HG02884 (cell line): ENCODE results near the gene ENTR1.

Source experiments
- ATAC-seq: cut with Tn5 transposase; IDR thresholded peaks from one replicate; pipeline ENCODE4 v1.9.1; 2021; ENCODE audit warnings: mild to moderate bottlenecking, moderate library complexity; ENCODE audit not compliant: unreplicated experiment

Gene ENTR1

DNA sequence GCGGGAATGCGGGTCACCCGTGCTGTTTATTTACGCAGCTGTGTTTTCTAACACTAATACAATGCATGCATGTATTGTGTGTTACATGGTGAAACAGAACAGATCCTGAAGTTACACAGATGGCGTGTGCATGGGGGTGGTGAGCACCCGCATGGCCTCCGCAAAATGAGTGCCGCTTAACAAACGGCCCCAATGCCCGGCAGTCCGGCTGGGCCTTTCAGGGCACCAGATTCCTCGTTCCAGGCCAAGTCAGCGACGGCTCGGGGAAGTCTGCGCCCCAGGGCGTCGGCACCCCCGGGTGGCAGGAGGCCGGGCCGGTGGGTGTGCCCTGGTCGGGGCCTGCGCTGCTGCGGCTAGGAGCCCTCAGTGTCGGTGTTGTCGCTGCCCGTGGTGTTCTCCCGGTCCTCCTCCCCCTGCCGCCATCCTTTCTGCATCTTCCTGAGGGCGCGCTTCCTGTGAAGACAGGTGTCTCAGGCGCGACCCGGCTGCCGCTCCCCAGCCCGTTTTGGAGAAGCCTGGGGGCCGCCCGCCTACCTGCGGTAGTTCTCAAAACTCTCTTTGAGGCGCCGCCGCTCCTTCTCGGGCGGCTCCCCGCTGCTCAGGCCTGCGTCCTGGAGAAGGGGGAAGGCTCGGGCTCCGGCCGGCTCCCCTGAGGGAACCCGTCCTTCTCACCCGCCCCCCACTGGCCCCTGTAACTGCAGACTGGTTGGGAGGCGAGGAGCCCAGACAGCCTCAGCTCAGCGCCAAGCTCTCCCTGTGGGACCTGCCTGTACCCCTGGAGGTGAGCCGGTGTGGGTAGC, 46.3 kb downstream of the ENTR1 start:
- ATAC-seq, result no peak

DNA sequence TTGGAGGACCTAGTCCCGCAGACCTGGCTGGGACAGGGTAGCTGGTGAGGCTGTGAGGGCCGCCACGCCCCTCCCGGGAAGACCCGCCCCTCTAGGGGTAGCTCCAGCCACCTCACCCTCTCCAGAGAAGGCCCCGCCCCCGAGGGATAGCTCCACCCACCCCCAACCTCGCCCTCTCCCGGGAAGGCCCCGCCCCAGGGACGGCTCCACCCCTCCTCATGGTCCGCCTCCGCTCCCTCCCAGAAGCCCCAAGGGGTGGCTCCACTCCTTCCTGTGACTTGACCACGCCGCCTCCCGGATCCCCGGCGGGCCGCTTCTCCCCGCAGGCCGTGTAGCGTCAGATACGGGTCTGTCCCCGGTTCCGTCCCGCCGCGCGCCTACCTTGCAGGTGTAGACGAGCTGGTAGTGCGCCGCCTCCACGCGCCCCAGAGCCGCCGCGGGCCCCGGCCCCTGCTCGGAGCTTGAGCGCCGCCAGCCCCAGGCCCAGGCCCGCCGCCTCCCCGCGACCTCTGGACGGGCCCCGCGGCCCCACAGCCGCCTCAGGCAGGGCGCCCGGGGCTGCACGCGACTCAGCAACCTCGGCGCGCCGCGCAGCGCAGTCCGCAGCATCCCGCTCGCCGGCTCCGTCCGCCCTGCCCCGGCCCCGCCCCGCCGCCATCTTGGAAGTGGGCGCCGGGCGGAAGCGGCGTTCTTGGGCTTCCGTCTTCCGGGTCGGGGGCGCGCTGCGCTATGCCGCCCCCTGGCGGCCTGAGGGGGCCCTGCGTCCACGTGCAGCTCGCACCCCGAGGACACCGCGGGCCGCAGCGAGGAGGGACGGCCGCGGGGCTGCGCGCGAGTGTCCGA, 47.1 kb downstream of the ENTR1 start, which contains the start of gene DNLZ:
Gene DNLZ (minus strand): TSS at position 639 of the 843 bp plus-strand sequence. CDS start 30 bp downstream, at position 609.
- peak; percentile 64 for ATAC-seq

DNA sequence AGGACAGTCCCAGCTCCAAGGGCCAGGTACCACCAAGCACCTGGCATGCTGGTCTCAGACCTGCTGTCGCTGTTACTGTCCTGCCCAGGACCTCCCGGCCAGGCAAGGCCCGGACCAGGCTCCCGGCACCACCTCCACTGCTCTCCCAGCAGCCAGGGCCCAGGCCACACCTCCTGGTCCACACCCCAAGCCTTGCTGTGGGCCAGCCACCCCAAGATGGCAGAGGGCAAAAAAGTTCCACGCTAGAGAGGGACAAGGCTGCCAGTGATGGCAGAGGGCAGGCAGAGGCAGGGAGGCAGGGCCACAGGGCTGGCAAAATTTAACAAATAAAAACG, 48.0 kb downstream of the ENTR1 start:
- ATAC-seq, result no peak

DNA sequence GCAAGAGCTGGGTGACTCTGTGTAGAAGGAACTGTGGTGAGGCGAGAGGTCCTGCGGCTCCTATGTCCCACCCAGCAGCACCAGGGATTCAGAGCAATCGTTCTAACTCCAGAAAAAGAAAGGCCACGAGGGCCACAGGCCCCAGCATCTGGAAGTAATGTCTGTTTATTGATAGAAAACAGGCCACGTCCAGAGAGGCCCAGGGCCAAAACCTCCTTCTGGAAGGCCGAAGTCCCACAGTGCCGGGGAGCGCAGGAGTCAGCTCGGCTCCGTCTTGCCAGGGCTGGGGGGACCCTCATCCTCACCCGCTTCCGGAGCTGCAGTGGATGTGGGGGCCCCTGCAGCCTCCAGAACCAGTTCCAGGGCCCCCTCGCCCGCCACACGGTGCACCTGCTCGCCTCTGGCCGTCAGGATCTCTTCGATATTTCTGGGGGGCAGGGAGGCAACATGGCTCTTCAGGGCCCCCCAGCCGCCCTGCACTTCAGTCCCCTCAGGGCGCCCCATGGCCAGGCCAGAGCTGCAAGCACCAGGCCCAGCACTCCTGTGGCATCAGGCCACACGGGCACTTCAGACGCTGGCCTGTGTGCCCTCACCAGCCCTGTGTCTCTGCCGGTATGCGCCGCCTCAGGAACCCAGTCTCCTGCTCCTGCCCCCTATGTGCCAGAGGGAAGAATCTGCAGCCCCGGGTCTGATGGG, 48.5 kb downstream of the ENTR1 start:
- no peak for ATAC-seq

DNA sequence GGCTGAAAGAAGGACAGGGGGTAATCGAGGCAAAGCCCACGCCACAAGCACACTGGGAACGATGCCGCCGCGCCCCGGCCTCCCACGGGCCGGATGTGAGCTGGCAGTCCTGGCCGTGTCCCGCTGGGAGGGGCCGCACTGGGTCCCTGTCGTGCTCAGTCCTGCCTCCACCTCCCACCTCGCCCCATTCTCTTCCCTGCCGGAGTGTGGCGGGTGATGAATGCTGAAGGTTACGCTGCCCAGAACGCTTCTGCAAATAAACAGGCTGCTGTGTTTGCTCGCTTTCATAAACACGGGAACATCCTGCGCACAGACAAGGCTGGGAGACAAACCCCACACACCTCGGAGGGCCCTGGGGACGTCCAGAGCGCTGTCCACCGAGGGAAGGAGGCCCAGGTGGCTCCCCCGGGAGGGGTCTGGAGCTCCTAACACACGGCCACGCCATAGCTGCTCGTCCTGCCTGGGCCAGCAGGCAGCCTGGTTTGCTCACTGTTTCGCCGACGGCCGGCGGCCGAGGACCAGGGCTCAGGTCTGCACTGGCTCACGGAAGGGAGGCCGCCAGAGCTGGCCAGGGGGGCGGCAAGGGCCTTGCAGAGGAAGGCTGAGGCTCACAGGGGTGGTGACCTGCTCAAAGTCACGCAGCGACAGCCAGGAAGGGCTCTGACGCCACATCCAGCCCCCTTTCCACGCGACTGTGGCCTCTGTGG, 49.2 kb downstream of the ENTR1 start:
- ATAC-seq, result no peak

DNA sequence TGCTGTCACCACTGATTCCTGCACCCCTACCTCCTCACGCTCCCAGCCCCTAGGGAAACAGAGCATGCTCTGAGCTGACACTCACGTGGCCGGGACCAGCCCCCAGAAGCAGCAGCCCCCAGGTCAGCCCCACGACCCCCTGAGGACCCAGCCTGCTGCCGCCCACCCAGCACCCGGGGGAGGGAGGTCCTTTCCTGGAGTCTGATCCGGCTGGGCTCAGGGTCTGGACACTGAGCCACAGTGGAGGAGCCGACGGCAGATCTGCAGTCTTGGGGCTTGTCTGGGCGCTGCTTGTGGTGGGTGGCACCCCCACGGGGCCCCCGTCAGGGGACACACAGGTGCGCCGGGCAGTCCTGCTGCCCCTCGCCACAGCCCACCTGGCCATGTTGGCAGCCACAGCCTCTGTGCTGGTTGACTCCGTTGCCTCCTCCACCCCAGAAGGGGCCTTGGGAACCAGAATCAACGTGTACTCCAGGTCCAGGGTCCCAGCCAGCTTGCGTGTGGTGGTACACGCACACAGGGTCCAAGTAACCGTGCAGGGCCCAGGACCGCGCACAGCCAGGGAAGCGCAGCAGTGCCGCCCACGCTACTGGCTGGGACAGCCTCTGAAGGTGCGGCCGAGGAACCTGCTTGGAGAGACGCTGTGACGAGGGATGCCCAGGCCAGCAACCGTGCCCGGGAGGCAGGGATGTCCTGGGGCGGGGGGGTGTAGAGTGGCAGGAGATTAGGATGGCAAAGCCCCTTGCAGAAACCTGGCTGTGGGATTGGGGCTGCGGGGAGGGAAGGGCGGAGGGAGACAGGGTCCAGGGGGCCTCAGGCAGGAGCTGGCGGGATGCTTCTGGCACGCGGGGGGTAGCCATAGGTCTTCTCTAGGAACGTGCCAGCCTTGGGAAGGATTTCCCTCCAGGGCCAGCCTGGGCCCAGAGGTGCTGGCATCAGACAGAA, 50.4 kb downstream of the ENTR1 start:
- no peak for ATAC-seq

DNA sequence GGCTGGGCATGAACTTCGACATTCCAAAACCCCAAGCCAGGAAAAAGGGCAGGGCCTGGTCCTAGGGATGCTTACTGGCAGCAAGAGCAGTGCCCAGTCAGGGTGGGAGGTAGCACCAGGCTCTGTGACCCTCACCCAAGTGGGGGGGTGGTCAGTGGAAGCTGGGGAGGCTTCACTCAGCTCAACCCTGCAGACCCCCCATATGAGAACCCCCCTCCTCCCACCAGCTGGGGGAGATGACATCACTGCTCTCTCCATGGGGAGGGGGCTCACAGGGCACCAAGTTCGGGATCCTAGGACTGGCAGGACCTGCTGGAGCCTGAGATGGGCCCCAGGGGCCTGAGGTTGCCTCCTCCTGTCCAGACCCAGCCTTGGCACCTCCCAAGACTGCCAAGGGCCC, 51.5 kb downstream of the ENTR1 start:
- no peak for ATAC-seq

DNA sequence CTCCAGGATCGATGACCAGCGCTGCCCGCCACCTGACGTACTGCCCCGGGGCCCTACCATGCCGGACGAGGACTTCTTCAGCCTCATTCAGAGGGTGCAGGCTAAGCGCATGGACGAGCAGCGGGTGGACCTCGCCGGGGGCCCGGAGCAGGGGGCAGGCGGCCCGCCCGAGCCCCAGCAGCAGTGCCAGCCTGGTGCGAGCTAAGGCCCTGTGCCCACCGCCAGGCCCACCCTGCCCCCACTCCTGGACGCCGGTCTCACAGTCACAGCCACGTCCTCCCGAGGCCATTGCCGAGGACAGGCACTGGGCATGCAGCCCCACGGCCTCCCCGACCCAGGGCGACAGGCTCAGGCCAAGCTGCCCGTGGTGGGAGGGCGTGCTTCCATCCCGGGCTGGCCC, 52.4 kb downstream of the ENTR1 start:
- ATAC-seq, result no peak

DNA sequence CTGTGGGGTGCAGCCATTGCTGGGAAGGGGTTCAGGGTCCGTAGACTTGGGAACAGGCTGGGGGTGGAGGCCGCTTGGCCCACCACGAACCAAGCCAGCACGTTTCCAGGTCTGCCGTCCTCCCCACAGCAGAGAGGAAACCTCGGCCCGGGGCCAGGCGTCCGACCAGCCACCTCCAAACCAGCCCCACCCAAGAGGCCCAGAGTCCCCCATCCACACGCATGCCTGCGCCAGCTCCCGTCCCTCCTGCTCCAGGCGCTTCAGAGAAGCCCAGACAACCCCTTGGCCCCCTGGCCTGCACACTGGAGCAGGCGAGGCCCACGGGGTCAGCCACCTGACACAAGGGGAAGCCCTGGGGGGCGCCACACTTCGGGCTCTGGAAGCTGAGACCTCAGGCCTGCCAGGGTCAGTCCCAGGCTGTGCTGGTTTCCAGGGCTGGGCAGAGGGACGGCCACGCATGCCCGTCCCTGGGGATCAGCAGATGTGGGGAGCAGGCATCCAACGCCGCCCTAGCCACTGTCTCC, 53.1 kb downstream of the ENTR1 start:
- no peak for ATAC-seq

DNA sequence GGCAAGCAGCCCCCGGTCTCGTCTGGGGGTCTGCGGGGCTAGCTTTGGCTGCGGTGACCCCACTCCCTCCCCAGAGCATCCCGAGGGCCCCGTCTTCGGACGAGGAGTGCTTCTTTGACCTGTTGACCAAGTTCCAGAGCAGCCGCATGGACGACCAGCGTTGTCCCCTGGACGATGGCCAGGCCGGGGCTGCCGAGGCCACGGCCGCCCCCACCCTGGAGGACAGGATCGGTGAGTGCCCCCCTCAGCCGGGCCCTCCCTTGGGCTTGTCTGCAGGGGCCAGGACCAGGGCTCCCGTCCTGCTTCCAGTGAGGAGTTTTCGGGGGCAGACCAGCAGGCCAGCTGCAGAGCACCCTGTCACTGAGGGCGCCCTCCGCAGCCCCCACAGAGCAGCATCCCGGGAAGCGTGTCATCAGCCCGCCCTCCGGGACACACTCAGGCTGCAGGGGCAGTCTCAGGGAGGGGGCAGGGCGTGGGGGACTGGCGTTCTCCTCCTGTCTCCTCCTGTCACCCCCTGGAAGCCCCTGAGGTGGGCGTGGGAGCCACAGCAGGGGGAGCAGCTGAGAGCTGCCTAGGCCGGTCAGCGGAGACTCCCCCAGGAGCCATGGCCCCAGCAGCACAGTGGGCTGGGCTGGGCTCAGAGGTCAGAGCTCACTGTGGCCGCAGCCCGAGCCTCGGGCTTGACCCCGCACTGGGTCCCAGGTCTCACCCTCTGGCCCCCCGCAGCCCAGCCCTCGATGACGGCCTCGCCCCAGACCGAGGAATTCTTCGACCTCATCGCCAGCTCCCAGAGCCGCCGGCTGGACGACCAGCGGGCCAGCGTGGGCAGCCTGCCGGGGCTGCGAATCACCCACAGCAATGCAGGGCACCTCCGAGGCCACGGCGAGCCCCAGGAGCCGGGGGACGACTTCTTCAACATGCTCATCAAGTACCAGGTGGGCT, 54.5 kb downstream of the ENTR1 start:
- ATAC-seq, result no peak

DNA sequence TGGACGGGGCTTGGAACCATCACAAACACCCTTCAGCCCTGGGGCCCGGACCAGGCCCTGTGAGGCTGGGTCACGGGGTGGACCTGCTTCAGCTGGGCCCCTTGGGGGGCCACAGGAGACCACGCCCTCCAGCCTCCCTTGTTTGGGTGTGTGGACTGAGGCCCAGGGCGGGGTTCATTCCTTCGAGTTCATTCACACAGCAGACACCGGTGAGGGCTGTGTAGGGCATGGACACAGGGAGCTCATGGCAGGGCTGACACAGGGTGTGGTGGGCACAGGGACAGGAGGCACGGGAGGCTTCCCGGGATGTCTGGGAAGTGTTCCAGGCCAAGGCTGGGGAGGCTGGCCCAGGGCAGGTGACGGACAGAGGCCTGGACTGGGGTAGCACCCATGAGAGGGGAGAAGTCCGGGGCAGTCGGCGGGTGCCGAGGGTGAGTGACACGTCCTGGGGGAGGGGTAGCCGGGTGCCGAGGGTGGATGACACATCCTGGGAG, 55.8 kb downstream of the ENTR1 start:
- ATAC-seq, result no peak

DNA sequence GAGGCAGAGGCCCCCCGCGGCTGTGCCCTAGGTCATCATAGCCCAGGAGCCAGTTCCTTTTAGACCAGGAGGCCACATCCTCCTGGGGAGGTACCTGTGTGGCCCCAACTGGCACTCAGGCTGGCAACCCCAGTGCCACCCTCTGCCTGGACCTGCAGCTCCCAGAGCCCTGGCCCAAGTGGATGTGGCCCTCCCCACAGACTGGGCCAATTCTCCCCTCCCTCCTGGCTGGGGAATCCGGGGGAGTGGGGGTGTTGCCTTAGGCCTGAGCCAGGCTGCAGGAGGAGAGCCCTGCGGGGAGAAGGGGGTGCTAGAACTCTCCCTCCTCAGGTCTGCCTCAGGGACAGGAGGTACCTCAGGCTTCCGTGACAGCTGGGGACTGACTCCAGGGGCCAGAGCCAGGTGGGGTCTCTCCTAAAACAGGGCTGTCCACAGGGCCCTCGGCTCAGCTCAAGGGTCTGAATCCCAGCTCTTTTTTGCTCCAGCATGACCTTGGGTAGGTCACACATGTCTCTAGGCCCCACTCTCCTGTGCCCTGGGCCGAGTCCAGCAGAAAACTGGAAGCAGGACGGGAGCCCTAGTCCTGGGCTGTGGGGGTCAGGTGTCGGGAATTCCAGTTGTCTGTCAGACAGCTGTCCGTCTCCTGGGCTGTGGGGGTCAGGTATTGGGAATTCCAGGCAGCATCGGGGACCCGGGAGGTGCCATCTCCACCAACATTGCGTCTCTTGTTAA, 56.5 kb downstream of the ENTR1 start:
- no peak for ATAC-seq

DNA sequence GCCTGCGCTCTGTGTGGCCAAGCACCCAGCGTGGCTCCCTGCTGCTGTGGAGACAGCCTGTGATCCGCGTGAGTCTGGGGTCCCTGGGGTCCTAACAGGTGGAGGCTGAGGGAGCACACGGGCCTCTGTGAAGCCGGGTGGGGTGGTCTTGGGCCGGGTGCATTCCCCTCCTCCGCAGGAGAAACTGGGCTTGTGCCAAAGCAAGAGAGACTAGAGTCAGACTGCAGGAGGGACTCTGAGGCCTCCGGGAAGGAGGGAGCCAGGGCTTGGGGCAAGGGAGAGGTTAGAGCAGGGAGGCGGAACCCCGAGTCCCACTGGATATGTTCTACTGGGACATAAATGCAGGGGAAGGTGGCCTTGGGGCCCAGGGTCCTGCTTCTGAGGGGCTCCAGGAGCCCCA, 57.3 kb downstream of the ENTR1 start:
- ATAC-seq, result no peak

DNA sequence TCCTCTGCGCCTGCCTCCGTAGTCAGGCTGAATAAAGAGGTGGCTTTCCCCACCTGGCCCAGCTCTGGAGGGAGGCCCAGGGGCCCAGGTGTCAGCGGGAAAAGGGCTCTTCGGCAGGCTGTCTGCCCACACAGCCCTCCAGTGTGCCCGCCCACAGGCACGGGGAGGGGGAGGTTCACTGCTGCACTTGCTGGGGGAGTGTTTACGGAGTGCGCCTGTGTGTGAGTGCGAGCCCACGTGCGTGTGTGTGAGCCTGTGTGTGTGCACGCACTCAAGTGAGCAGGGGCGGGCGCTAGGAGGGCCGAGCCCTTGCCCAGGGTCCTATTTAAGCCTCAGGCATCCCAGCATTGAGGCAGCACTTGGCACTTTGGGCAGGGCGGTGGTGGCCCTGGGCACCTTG, 57.7 kb downstream of the ENTR1 start:
- ATAC-seq, result no peak
